Choroid plexus epithelial cell (primary cell): ENCODE data around the gene PSMB2.

Source experiments
- DNase-seq: peaks from one replicate; pipeline ENCODE4 v3.0.0-alpha.2; 2010; ENCODE audit warnings: low read depth
- H3K4me3 ChIP-seq: 2 replicates; pipeline ENCODE4 v1.5.1; 2011; ENCODE audit warnings: low read depth, mild to moderate bottlenecking, control low read depth, low read length, moderate library complexity
- TF ChIP-seq, protein P1 (sequence below): conservative IDR thresholded peaks from 2 replicates; pipeline ENCODE4 v1.5.1; 2011; ENCODE audit warnings: low read depth, mild to moderate bottlenecking, control low read depth, inconsistent platforms, low read length, moderate library complexity

PSMB2 gene

DNA sequence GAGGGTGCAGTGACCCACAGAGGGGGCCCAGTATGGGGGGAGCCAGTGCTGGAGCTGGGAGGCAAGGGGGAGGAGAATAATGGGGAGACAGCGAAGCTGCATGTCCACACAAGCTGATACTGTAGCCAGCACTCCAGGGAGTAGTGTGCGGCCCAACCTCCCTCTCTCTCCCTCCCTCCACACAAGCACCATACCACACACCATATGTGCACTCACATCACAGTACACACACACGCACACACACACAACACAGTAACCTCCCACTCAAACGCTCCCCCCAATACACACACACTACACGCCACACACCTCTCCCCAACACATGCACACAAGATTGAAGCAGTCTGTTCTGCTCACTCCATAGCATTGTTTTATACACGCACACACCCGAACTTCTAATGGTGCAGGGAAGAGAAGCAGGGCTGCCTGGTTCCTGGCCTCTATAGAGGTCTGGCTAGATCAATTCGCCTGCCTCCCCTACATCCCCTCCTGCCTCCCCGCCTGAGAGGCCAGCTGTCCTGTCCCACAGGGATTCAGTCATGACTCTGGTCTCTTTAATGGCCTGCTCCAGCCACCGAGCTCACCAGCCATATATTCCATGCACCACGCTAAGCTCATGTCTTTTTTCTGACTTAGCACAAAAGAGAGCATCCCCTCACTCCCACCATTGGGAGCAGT, 79.9 kb downstream of the PSMB2 start:
- TF ChIP-seq, protein P1, sequence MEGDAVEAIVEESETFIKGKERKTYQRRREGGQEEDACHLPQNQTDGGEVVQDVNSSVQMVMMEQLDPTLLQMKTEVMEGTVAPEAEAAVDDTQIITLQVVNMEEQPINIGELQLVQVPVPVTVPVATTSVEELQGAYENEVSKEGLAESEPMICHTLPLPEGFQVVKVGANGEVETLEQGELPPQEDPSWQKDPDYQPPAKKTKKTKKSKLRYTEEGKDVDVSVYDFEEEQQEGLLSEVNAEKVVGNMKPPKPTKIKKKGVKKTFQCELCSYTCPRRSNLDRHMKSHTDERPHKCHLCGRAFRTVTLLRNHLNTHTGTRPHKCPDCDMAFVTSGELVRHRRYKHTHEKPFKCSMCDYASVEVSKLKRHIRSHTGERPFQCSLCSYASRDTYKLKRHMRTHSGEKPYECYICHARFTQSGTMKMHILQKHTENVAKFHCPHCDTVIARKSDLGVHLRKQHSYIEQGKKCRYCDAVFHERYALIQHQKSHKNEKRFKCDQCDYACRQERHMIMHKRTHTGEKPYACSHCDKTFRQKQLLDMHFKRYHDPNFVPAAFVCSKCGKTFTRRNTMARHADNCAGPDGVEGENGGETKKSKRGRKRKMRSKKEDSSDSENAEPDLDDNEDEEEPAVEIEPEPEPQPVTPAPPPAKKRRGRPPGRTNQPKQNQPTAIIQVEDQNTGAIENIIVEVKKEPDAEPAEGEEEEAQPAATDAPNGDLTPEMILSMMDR = no peak
- H3K4me3 ChIP-seq = no peak overlapping the region
- DNase-seq = no peak

DNA sequence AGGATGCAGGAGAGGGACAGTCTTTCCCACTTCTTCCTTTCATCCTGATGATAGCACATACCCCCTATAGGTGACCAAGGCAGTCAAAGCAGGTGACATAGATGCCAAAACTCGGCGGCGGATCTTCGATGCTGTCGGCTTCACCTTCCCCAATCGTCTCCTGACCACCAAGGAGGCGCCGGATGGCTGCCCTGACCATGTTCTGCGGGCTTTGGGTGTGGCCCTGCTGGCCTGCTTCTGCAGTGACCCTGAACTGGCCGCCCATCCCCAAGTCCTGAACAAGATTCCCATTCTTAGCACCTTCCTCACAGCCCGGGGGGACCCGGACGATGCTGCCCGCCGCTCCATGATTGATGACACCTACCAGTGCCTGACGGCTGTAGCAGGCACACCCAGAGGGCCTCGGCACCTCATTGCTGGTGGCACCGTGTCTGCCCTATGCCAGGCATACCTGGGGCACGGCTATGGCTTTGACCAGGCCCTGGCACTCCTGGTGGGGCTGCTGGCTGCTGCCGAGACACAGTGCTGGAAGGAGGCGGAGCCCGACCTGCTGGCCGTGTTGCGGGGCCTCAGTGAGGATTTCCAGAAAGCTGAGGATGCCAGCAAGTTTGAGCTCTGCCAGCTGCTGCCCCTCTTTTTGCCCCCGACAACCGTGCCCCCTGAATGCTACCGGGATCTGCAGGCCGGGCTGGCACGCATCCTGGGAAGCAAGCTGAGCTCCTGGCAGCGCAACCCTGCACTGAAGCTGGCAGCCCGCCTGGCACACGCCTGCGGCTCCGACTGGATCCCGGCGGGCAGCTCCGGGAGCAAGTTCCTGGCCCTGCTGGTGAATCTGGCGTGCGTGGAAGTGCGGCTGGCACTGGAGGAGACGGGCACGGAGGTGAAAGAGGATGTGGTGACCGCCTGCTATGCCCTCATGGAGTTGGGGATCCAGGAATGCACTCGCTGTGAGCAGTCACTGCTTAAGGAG, 80.8 kb downstream of the PSMB2 start:
- no peak for DNase-seq
- no peak overlapping the region for H3K4me3 ChIP-seq
- TF ChIP-seq, protein P1 = no peak

DNA sequence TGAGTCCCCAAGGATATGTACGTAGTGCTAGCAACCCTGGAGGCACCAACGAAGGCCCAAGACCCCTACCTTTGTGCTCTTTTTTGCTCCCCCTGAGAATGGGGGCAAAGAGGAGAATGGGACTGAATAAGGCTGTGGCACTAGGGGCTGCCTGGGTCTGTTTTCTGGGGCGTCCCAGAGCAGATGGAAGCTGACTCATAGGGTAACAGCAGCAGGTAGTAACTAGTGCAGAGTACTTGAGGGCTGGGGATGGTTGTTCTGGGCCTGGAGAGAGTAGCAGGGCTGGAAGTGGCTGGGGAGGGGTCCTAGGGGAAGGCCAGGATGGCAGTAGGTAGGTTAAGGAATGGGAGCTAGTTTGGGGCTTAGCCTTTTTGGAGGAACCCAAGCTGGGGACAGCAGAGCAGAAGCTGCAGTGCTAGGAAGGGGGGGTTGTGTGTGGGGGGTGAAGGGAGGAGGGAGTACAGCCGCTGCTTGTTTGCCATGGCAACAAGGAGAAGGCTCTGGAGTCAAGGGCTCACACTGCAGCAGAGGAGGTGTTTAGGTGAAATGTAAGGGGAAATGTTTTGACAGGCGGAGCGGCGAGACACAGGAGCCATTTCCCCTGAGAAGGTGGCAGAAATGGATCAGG, 81.9 kb downstream of the PSMB2 start:
- TF ChIP-seq, protein P1 = no peak
- no peak overlapping the region for H3K4me3 ChIP-seq
- no peak for DNase-seq

DNA sequence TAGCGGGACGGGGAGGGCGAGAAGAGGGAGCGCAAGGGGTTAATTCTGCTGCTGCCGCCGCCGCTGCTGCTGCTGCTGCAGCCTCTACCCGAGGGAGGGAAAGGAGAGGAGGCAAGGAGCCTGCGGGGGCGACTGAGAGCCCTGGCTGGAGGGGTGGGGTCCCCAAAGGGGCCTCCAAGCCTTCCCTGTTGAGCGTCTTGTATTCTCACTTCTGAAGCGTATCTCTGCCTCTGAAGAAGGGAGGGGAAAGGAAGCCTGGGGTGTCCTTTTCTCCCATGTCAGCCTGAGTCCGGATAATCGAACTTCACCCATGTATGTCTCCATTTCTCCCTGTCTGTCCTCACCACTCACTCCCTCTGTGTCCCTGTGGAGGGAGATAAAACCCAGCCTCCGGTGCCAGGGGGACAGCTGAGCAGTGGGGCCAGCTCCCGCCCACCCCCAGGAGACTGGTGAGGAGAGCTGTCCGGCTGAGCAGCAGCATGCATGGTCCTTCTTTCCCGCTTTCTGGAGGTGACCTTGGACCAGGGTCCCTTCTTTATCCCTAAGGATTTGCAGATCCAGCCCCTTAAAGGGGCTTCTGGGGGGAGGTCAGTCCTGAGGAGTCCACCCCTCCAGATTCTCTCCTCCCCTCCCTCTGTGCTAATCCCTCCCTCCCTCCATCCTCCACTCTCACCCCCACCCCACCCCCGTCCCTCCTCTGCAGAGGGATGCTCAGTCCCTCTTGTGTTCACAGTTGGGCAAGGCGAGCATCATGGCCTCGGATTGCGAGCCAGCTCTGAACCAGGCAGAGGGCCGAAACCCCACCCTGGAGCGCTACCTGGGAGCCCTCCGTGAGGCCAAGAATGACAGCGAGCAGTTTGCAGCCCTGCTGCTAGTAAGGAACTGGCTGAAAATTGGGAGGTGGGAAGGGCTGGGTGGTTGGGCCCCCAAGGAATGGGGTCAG, 82.7 kb downstream of the PSMB2 start:
- no peak for DNase-seq
- H3K4me3 ChIP-seq = peak overlapping the region; percentile 98
- TF ChIP-seq, protein P1 = peak; percentile 30

DNA sequence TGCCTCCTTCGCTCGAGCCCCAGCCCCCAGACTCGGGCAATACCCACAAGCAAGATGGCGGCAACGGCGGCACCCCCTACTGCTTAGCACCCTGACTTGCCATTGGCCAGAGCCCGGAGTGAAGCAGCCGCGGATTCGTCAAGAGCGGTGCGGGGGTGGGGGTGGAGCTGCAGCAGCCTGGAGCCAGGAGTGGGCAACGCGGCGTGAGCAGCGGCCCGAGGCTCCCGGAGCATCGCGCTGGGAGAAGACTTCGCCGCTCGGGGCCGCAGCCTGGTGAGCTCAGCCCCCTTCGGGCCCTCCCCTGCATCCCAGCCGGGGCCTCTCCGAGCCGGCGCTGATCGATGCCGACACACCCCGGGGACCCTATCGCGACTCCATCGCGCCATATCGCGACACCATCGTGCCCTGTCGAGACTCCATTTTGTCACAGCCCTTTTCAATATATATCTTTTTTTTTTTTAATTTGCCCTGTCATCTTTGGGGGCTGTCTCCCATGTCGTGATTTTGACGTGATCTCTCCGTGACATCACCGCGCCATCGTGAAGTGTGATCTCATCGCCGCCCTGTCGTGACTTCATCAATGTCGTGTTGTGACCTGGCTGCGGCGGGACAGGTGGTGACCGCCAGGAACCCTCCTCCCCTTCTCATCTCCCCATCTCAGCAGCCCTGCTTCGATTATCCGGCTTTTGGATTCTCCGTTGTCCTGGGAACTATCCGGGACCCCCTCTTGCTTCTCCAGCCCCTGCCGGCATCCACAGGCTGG, 83.5 kb downstream of the PSMB2 start, which contains the start of gene NCDN:
Gene NCDN, plus strand, starts transcription at position 189 of the 763 bp plus-strand sequence. Its CDS starts 392 bp downstream, at position 581.
- peak within 1 kb of the TSS; percentile 98 for H3K4me3 ChIP-seq
- TF ChIP-seq, protein P1 = no peak

More for the DNA sequence above, 83.5 kb downstream of the PSMB2 start, which contains the start of gene NCDN:
- DNase-seq = peak; percentile 99
